Neural cell (in vitro differentiated cells): ENCODE measurements around the gene GSTT2B. TPM values are rescaled to one million over a fixed set of nuclear protein-coding genes. Genes with fewer than 3 reads are reported as not detected.

ENCODE experiments used
- H2AFZ ChIP-seq: fragments of 200-600, 300-800 bp; sonication (generic), shearing (Covaris generic); 2 replicates; pipeline ENCODE4 v1.6.0; 2014; ENCODE audit warnings: low read depth, mild to moderate bottlenecking, antibody characterized with exemption, low read length, moderate library complexity
- H3F3A ChIP-seq: fragments of 200-600 bp; shearing (Covaris generic); 2 replicates; pipeline ENCODE4 v1.6.1; 2016; ENCODE audit warnings: mild to moderate bottlenecking, moderate library complexity, mixed read lengths, antibody characterized with exemption, low read length; ENCODE audit not compliant: insufficient read depth, poor library complexity, severe bottlenecking
- H3K27ac ChIP-seq: fragments of 200-600, 300-800 bp; sonication (generic), shearing (Covaris generic); 2 replicates; pipeline ENCODE4 v1.5.1; 2014; ENCODE audit warnings: mild to moderate bottlenecking, low read length, moderate library complexity
- H3K27me3 ChIP-seq: fragments of 300-800, 200-600 bp; sonication (generic), shearing (Covaris generic); 2 replicates; pipeline ENCODE4 v1.6.0; 2014; ENCODE audit warnings: mild to moderate bottlenecking, low read depth, low read length, moderate library complexity; ENCODE audit not compliant: insufficient read depth
- H3K36me3 ChIP-seq: fragments of 300-800, 200-600 bp; sonication (generic), shearing (Covaris generic); 2 replicates; pipeline ENCODE4 v1.5.1; 2014; ENCODE audit warnings: mild to moderate bottlenecking, antibody characterized with exemption, low read length, moderate library complexity; ENCODE audit not compliant: insufficient read depth
- H3K4me2 ChIP-seq: fragments of 300-800, 200-600 bp; sonication (generic), shearing (Covaris generic); 2 replicates; pipeline ENCODE4 v1.6.0; 2014; ENCODE audit warnings: mild to moderate bottlenecking, low read length
- H3K4me3 ChIP-seq: fragments of 300-800, 200-600 bp; sonication (generic), shearing (Covaris generic); 2 replicates; pipeline ENCODE4 v1.5.1; 2014; ENCODE audit warnings: mild to moderate bottlenecking, low read length, moderate library complexity
- H3K79me2 ChIP-seq: fragments of 200-600 bp; shearing (Covaris generic); replicated peaks from 2 replicates; pipeline ENCODE4 v1.6.0; 2014; ENCODE audit warnings: mild to moderate bottlenecking, low read length, moderate library complexity; ENCODE audit not compliant: insufficient read depth
- H3K9ac ChIP-seq: fragments of 300-800, 200-600 bp; sonication (generic), shearing (Covaris generic); 2 replicates; pipeline ENCODE4 v1.6.1; 2016; ENCODE audit warnings: mild to moderate bottlenecking, low read length, mixed read lengths
- H3K9me2 ChIP-seq: fragments of 200-600 bp; shearing (Covaris generic); 2 replicates; pipeline ENCODE4 v1.6.1; 2016; ENCODE audit warnings: mild to moderate bottlenecking, low read length, mixed read lengths; ENCODE audit not compliant: insufficient read depth
- H3K9me3 ChIP-seq: fragments of 200-600, 300-800 bp; sonication (generic), shearing (Covaris generic); 2 replicates; pipeline ENCODE4 v1.6.1; 2016; ENCODE audit warnings: mild to moderate bottlenecking, mixed run types, low read length, moderate library complexity, mixed read lengths
- H4K20me1 ChIP-seq: fragments of 200-600 bp; shearing (Covaris generic); 2 replicates; pipeline ENCODE4 v1.6.1; 2016; ENCODE audit warnings: mild to moderate bottlenecking, mixed run types; ENCODE audit not compliant: insufficient read depth
- EP300 ChIP-seq: fragments of 450-650 bp; conservative IDR thresholded peaks from 2 replicates; pipeline ENCODE4 v1.6.1; 2014; ENCODE audit warnings: antibody characterized with exemption, mild to moderate bottlenecking, moderate library complexity; ENCODE audit not compliant: poor library complexity, severe bottlenecking
- EZH2 ChIP-seq: fragments of 200-600, 300-800 bp; shearing (Covaris generic), sonication (generic); IDR thresholded peaks from 2 replicates; pipeline ENCODE4 v1.6.1; 2014; ENCODE audit warnings: antibody characterized with exemption, low read length, borderline replicate concordance, mild to moderate bottlenecking; ENCODE audit not compliant: insufficient read depth, poor library complexity, severe bottlenecking
- MXI1 ChIP-seq: fragments of 450-650 bp; conservative IDR thresholded peaks from 2 replicates; pipeline ENCODE4 v1.6.1; 2014; ENCODE audit warnings: antibody characterized with exemption, mild to moderate bottlenecking; ENCODE audit not compliant: poor library complexity, severe bottlenecking
- POLR2AphosphoS5 ChIP-seq: IDR thresholded peaks from 2 replicates; pipeline ENCODE4 v1.6.1; 2012
- RAD21 ChIP-seq: fragments of 450-650 bp; conservative IDR thresholded peaks from 2 replicates; pipeline ENCODE4 v1.6.1; 2014; ENCODE audit warnings: antibody characterized with exemption, mild to moderate bottlenecking, moderate library complexity
- SMC3 ChIP-seq: fragments of 450-650 bp; conservative IDR thresholded peaks from 2 replicates; pipeline ENCODE4 v1.6.1; 2014; ENCODE audit warnings: antibody characterized with exemption, mild to moderate bottlenecking, moderate library complexity; ENCODE audit not compliant: poor library complexity
- TAF1 ChIP-seq: IDR thresholded peaks from 2 replicates; pipeline ENCODE4 v1.6.1; 2012; ENCODE audit warnings: low read depth
- polyA plus RNA-seq: library from polyadenylated mRNA; depleted of rRNA; stranded (reverse); fragments of >200 nt; gene quantifications from 2 replicates; pipeline ENCODE4 v1.2.3, GENCODE V29; 2014
- TF ChIP-seq, protein P1 (sequence below): IDR thresholded peaks from 2 replicates; pipeline ENCODE4 v1.6.1; 2012; ENCODE audit warnings: borderline replicate concordance
- TF ChIP-seq, protein P2 (sequence below): fragments of 450-650 bp; IDR thresholded peaks from 2 replicates; pipeline ENCODE4 v1.5.1; 2014; ENCODE audit warnings: antibody characterized with exemption, mild to moderate bottlenecking, moderate library complexity; ENCODE audit not compliant: poor library complexity, severe bottlenecking

Gene GSTT2B
- polyA plus RNA-seq, 1 donor from 2014 or later: not detected

DNA sequence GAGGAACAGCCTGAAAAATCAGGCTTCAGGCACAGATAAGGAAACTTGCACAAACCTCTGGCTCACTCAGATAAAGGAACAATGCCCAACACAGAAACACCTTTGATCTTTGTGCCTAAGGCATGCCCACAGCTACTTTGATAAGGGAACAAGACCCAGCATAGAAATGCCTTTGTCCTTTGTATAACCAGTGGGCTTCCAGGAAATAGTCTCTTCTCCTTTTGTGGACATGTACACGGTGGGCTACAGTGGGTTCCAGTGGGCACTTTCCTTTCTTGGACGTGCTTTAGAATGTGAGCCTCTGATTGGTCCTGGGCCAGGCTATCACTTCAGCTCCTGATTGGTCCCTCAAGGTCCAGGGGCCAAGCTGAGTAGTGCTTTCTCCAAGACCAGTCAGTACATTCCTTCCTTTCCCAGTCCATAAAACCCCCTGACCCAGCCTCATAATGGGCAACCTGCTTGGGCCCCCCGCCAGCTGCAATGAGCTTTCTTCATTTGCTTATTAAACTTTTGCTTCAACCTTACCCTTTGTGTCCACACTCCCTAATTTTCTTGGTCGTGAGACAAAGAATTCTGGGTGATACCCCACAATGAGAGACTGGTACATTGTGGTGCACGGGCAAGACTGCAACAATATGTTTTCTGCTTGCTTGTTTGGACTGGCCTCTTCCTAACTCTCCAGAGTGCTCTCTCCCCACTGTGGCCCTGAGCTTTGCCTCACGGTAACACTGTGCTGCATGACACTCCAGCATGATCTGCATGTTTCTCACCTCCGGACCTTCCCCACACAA, 48.4 kb upstream of the GSTT2B start:
- TF ChIP-seq MXI1: no peak
- no peak for TF ChIP-seq EP300
- H3K4me3 ChIP-seq: no peak overlapping the region
- no peak overlapping the region for H3K9ac ChIP-seq
- no peaks in the 10 kb centered on the region for H3K27me3 ChIP-seq
- peaks cover 30% of the 10 kb centered on the region for H3K79me2 ChIP-seq
- no peak overlapping the region for H2AFZ ChIP-seq
- no peaks in the 10 kb centered on the region for H3K9me2 ChIP-seq
- H3F3A ChIP-seq: no peaks in the 10 kb centered on the region
- no peaks in the 10 kb centered on the region for H3K9me3 ChIP-seq
- H4K20me1 ChIP-seq: no peaks in the 10 kb centered on the region
- no peaks in the 10 kb centered on the region for H3K36me3 ChIP-seq
- H3K27ac ChIP-seq: no peak overlapping the region
- no peak overlapping the region for H3K4me2 ChIP-seq

DNA sequence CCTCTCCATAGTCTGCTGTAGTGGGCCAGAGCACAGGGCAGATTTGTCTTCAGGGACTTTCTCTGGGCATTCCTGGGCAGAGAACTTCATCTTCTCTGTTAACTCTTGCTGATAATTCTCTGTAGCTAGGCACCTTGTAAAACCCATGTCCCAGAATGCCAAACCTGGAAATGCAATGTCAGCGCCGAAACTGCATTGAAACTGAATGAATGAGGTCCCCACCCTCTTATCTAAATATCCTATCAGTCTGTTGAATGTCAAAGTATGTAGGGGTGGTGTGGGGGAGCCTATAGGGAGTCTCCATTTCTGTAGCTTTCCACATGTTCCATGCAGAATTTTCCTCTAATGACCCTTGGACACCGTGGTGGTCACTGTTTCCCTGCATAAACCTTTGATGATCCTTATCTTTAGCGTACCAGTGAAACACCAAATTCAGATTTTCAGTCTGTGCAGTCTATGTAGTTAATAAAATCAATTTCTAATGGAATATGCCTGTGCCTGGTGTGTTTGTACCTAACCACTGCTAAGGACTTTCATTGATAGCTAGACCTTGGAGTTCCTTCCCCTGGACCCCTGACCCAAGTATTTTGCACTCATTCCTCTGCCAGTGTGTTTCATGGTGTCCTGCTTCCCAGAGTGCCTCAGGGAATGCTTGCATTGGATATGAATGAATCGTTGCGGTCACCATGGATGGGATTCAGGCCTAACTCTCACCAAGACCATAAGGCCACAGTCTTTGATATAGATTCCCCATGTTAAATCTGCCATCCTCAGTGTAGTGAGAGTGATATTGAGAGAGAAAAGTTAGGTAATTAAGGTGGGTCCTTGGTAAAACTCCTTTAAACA, 47.6 kb upstream of the GSTT2B start:
- Histone ChIP-seq H3F3A (no peaks in the 10 kb centered on the region), H3K4me2 (no peak overlapping the region), H4K20me1 (no peaks in the 10 kb centered on the region), H3K9me2 (no peaks in the 10 kb centered on the region), H3K27me3 (no peaks in the 10 kb centered on the region), H3K36me3 (no peaks in the 10 kb centered on the region), H3K27ac (no peak overlapping the region), H3K9ac (no peak overlapping the region), H3K4me3 (no peak overlapping the region), H2AFZ (no peak overlapping the region), H3K79me2 (peaks cover 22% of the 10 kb centered on the region), H3K9me3 (no peaks in the 10 kb centered on the region)
- TF ChIP-seq POLR2AphosphoS5: no peak
- TF ChIP-seq SMC3: no peak
- TF ChIP-seq MXI1: no peak
- TF ChIP-seq EZH2: no peak
- no peak for TF ChIP-seq TAF1
- TF ChIP-seq EP300: no peak
- TF ChIP-seq RAD21: no peak
- TF ChIP-seq, protein P1, sequence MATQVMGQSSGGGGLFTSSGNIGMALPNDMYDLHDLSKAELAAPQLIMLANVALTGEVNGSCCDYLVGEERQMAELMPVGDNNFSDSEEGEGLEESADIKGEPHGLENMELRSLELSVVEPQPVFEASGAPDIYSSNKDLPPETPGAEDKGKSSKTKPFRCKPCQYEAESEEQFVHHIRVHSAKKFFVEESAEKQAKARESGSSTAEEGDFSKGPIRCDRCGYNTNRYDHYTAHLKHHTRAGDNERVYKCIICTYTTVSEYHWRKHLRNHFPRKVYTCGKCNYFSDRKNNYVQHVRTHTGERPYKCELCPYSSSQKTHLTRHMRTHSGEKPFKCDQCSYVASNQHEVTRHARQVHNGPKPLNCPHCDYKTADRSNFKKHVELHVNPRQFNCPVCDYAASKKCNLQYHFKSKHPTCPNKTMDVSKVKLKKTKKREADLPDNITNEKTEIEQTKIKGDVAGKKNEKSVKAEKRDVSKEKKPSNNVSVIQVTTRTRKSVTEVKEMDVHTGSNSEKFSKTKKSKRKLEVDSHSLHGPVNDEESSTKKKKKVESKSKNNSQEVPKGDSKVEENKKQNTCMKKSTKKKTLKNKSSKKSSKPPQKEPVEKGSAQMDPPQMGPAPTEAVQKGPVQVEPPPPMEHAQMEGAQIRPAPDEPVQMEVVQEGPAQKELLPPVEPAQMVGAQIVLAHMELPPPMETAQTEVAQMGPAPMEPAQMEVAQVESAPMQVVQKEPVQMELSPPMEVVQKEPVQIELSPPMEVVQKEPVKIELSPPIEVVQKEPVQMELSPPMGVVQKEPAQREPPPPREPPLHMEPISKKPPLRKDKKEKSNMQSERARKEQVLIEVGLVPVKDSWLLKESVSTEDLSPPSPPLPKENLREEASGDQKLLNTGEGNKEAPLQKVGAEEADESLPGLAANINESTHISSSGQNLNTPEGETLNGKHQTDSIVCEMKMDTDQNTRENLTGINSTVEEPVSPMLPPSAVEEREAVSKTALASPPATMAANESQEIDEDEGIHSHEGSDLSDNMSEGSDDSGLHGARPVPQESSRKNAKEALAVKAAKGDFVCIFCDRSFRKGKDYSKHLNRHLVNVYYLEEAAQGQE: no peak
- TF ChIP-seq, protein P2, sequence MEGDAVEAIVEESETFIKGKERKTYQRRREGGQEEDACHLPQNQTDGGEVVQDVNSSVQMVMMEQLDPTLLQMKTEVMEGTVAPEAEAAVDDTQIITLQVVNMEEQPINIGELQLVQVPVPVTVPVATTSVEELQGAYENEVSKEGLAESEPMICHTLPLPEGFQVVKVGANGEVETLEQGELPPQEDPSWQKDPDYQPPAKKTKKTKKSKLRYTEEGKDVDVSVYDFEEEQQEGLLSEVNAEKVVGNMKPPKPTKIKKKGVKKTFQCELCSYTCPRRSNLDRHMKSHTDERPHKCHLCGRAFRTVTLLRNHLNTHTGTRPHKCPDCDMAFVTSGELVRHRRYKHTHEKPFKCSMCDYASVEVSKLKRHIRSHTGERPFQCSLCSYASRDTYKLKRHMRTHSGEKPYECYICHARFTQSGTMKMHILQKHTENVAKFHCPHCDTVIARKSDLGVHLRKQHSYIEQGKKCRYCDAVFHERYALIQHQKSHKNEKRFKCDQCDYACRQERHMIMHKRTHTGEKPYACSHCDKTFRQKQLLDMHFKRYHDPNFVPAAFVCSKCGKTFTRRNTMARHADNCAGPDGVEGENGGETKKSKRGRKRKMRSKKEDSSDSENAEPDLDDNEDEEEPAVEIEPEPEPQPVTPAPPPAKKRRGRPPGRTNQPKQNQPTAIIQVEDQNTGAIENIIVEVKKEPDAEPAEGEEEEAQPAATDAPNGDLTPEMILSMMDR: no peak
